ENCODE data around the gene HMCES.
"Not testable (repeated sequence)": the region's sequence is repeated elsewhere in the genome, so short reads cannot be mapped to it uniquely, and the experiment has no call there.

DNA sequence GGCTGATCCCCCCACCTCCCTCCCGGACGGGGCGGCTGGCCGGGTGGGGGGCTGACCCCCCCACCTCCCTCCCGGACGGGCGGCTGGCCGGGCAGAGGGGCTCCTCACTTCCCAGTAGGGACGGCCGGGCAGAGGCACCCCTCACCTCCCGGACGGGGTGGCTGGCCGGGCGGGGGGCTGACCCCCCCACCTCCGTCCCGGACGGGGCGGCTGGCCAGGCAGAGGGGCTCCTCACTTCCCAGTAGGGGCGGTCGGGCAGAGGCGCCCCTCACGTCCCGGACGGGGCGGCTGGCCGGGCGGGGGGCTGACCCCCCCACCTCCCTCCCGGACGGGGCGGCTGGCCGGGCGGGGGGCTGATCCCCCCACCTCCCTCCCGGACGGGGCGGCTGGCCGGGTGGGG, 60.5 kb downstream of the HMCES start:
- TF ChIP-seq, protein P1, sequence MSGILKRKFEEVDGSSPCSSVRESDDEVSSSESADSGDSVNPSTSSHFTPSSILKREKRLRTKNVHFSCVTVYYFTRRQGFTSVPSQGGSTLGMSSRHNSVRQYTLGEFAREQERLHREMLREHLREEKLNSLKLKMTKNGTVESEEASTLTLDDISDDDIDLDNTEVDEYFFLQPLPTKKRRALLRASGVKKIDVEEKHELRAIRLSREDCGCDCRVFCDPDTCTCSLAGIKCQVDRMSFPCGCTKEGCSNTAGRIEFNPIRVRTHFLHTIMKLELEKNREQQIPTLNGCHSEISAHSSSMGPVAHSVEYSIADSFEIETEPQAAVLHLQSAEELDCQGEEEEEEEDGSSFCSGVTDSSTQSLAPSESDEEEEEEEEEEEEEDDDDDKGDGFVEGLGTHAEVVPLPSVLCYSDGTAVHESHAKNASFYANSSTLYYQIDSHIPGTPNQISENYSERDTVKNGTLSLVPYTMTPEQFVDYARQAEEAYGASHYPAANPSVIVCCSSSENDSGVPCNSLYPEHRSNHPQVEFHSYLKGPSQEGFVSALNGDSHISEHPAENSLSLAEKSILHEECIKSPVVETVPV (CRISPR knock-in tag; IDR thresholded peaks at IDR 0.05) = not testable (repeated sequence)
- not testable (repeated sequence) for TF ChIP-seq RARB, ZFP30 (CRISPR knock-in tag; IDR thresholded peaks at IDR 0.05)
- TF ChIP-seq, protein P2, sequence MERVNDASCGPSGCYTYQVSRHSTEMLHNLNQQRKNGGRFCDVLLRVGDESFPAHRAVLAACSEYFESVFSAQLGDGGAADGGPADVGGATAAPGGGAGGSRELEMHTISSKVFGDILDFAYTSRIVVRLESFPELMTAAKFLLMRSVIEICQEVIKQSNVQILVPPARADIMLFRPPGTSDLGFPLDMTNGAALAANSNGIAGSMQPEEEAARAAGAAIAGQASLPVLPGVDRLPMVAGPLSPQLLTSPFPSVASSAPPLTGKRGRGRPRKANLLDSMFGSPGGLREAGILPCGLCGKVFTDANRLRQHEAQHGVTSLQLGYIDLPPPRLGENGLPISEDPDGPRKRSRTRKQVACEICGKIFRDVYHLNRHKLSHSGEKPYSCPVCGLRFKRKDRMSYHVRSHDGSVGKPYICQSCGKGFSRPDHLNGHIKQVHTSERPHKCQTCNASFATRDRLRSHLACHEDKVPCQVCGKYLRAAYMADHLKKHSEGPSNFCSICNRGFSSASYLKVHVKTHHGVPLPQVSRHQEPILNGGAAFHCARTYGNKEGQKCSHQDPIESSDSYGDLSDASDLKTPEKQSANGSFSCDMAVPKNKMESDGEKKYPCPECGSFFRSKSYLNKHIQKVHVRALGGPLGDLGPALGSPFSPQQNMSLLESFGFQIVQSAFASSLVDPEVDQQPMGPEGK (CRISPR knock-in tag; IDR thresholded peaks at IDR 0.05; ENCODE audit: borderline replicate concordance) = not testable (repeated sequence)
- TF ChIP-seq, protein P3, sequence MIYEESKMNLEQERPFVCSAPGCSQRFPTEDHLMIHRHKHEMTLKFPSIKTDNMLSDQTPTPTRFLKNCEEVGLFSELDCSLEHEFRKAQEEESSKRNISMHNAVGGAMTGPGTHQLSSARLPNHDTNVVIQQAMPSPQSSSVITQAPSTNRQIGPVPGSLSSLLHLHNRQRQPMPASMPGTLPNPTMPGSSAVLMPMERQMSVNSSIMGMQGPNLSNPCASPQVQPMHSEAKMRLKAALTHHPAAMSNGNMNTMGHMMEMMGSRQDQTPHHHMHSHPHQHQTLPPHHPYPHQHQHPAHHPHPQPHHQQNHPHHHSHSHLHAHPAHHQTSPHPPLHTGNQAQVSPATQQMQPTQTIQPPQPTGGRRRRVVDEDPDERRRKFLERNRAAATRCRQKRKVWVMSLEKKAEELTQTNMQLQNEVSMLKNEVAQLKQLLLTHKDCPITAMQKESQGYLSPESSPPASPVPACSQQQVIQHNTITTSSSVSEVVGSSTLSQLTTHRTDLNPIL (CRISPR knock-in tag; IDR thresholded peaks at IDR 0.05; ENCODE audit: low read depth) = not testable (repeated sequence)

Measured in SK-N-SH treated with all-trans-retinoic acid at 6 μM for 48 hours (cell line).